Measurements from ENCODE around the gene OLFM2. TPM values are rescaled to one million over a fixed set of nuclear protein-coding genes. Genes with fewer than 3 reads are reported as not detected.
A peak's percentile ranks its signal among the peaks of the same experiment; 100 is the strongest.

Gene OLFM2
- polyA plus RNA-seq, 1 donor from 2014 or later, result 68.6 TPM

- no peaks in the 10 kb centered on the region for H3F3A ChIP-seq (ENCODE audit: insufficient read depth, low read length, poor library complexity, severe bottlenecking)
- H2AFZ ChIP-seq (ENCODE audit: low read depth, low read length), result no peak overlapping the region
- H3K9me3 ChIP-seq (ENCODE audit: low read length), result no peaks in the 10 kb centered on the region
- no peaks in the 10 kb centered on the region for H4K20me1 ChIP-seq (ENCODE audit: insufficient read depth)
- no peak overlapping the region for H3K27ac ChIP-seq (ENCODE audit: low read length)
- H3K27me3 ChIP-seq (ENCODE audit: insufficient read depth, low read depth, low read length), result no peaks in the 10 kb centered on the region
- no peaks in the 10 kb centered on the region for H3K36me3 ChIP-seq (ENCODE audit: insufficient read depth, low read length)
- no peak overlapping the region for H3K4me2 ChIP-seq (ENCODE audit: low read length)
- no peak overlapping the region for H3K9ac ChIP-seq (ENCODE audit: low read length)
- no peak overlapping the region for H3K4me3 ChIP-seq (ENCODE audit: low read length)
- TF ChIP-seq REST (IDR thresholded peaks at IDR 0.05; ENCODE audit: borderline replicate concordance) (no peak), RAD21 (conservative IDR thresholded peaks at IDR 0.05) (no peak), EZH2 (IDR thresholded peaks at IDR 0.05; ENCODE audit: borderline replicate concordance, insufficient read depth, low read length, poor library complexity, severe bottlenecking) (no peak), MXI1 (conservative IDR thresholded peaks at IDR 0.05; ENCODE audit: poor library complexity, severe bottlenecking) (no peak), POLR2AphosphoS5 (IDR thresholded peaks at IDR 0.05) (no peak), SMC3 (conservative IDR thresholded peaks at IDR 0.05; ENCODE audit: poor library complexity) (no peak), TAF1 (IDR thresholded peaks at IDR 0.05; ENCODE audit: low read depth) (no peak), CTCF (IDR thresholded peaks at IDR 0.05; ENCODE audit: poor library complexity, severe bottlenecking) (no peak), EP300 (conservative IDR thresholded peaks at IDR 0.05; ENCODE audit: poor library complexity, severe bottlenecking) (no peak)
- no peaks in the 10 kb centered on the region for H3K9me2 ChIP-seq (ENCODE audit: insufficient read depth, low read length)
- H3K79me2 ChIP-seq (replicated peaks; ENCODE audit: insufficient read depth, low read length), result no peaks in the 10 kb centered on the region
Observed at GRCh38 chr19:9877780-9878510, 58.4 kb downstream of the OLFM2 start.

GRCh38 chr19:9875796-9876195 is 60.5 kb downstream of the OLFM2 start:
- TF ChIP-seq POLR2AphosphoS5 (IDR thresholded peaks at IDR 0.05), result no peak
- TF ChIP-seq REST (IDR thresholded peaks at IDR 0.05; ENCODE audit: borderline replicate concordance), result no peak
- no peak for TF ChIP-seq TAF1 (IDR thresholded peaks at IDR 0.05; ENCODE audit: low read depth)
- TF ChIP-seq EP300 (conservative IDR thresholded peaks at IDR 0.05; ENCODE audit: poor library complexity, severe bottlenecking), result no peak
- no peak for TF ChIP-seq MXI1 (conservative IDR thresholded peaks at IDR 0.05; ENCODE audit: poor library complexity, severe bottlenecking)
- TF ChIP-seq SMC3 (conservative IDR thresholded peaks at IDR 0.05; ENCODE audit: poor library complexity), result no peak
- TF ChIP-seq CTCF (IDR thresholded peaks at IDR 0.05; ENCODE audit: poor library complexity, severe bottlenecking), result no peak
- no peak for TF ChIP-seq EZH2 (IDR thresholded peaks at IDR 0.05; ENCODE audit: borderline replicate concordance, insufficient read depth, low read length, poor library complexity, severe bottlenecking)
- no peak for TF ChIP-seq RAD21 (conservative IDR thresholded peaks at IDR 0.05)
- Histone ChIP-seq H3K4me2 (ENCODE audit: low read length) (no peak overlapping the region), H3K9me3 (ENCODE audit: low read length) (no peaks in the 10 kb centered on the region), H2AFZ (ENCODE audit: low read depth, low read length) (no peak overlapping the region), H4K20me1 (ENCODE audit: insufficient read depth) (no peaks in the 10 kb centered on the region), H3K27me3 (ENCODE audit: insufficient read depth, low read depth, low read length) (no peaks in the 10 kb centered on the region), H3F3A (ENCODE audit: insufficient read depth, low read length, poor library complexity, severe bottlenecking) (no peaks in the 10 kb centered on the region), H3K36me3 (ENCODE audit: insufficient read depth, low read length) (no peaks in the 10 kb centered on the region), H3K79me2 (replicated peaks; ENCODE audit: insufficient read depth, low read length) (no peaks in the 10 kb centered on the region), H3K27ac (ENCODE audit: low read length) (no peak overlapping the region), H3K9ac (ENCODE audit: low read length) (peak overlapping the region; percentile 9), H3K4me3 (ENCODE audit: low read length) (no peak overlapping the region), H3K9me2 (ENCODE audit: insufficient read depth, low read length) (no peaks in the 10 kb centered on the region)
